ENCODE data around the gene FAM13A. TPM values are rescaled to one million over a fixed set of nuclear protein-coding genes. Genes with fewer than 3 reads are reported as not detected.

FAM13A gene
- total and polyA plus RNA-seq, 4 experiments from 2014 or later, result 9.6 to 19.7 (median 13.0) TPM

DNA sequence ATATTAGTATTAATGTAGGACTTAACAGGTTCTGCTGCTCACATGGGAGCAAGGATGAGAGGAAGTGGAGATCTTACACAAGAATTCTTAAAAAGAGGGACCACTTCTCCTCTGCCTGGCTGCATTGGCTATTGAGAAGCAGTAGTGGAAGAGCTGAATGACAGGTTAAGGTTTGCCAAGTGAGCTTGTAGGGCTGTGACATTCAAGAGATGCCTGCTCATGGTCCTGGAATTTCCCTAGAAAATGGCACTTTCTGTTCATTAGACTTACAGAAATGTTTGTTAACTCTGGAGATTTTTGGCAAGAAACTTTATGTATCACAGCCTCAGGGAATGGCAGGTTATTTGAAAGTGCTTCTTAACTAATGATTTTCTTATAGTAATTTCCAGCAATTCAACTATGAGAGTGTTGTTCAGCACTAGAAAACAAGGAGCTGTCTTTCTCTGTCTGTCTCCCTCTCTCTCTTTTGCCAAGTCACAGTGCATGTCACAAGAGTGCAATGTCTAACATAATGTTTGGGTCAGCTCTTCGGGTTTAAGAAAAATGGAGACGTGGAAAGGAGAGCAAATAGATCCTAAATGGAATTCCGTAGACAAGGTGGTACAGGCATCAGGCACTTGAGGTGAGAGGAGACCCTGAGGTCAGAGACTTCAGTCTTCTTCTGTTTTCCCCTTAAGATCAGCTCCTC, 351.0 kb downstream of the FAM13A start:
- peaks cover 0 to 1% (median 0%) of the 10 kb centered on the region in 8 donors for H3K9me3 Mint-ChIP-seq
- no peak overlapping the region for H3K27ac ChIP-seq (ENCODE audit: low read depth, low read length)
- peaks cover 34% of the 10 kb centered on the region for H3K36me3 ChIP-seq (ENCODE audit: insufficient read depth, low read length)
- no peaks in the 10 kb centered on the region for H3K9me3 ChIP-seq (ENCODE audit: control insufficient read depth in 1 of 2, low read length in 2 of 2)
- H3K27me3 Mint-ChIP-seq, result no peaks in the 10 kb centered on the region
- no peak overlapping the region for H3K4me3 Mint-ChIP-seq
- intact Hi-C loops (cut with micrococcal nuclease), result no loop called here
- H3K4me1 ChIP-seq (ENCODE audit: insufficient read depth, low read length), result no peaks in the 10 kb centered on the region
- POLR2A ChIA-PET (ENCODE audit: partially characterized antibody), result no interaction called here
- peaks cover 77% of the 10 kb centered on the region in 2 donors for H3K36me3 Mint-ChIP-seq
- CTCF ChIA-PET (ENCODE audit: partially characterized antibody), result interaction anchor here (0.9 to 1.3 kb wide), 2 partner anchors 8 to 166 kb away, joined by 3 to 4 read pairs; partner anchors contain the start of gene NAP1L5
- H3K27me3 ChIP-seq (ENCODE audit: insufficient read depth, low read length), result no peaks in the 10 kb centered on the region
- H3K4me1 Mint-ChIP-seq, result peaks cover 0 to 5% (median 0%) of the 10 kb centered on the region in 4 donors
- DNase-seq, result no peak
- peak overlapping the region in 4 of 7 donors; percentile 22 to 61 (median 47) for H3K27ac Mint-ChIP-seq
- no peak overlapping the region for H3K4me3 ChIP-seq (ENCODE audit: low read length in 2 of 2)

- CTCF ChIA-PET (ENCODE audit: partially characterized antibody), result no interaction called here
- no peaks in the 10 kb centered on the region for H3K4me1 ChIP-seq (ENCODE audit: insufficient read depth, low read length)
- peak overlapping the region in 1 of 7 donors; percentile 56 for H3K27ac Mint-ChIP-seq
- POLR2A ChIA-PET (ENCODE audit: partially characterized antibody), result no interaction called here
- H3K4me3 ChIP-seq (ENCODE audit: low read length in 2 of 2), result no peak overlapping the region
- H3K36me3 Mint-ChIP-seq, result peaks cover 76 to 78% of the 10 kb centered on the region in 2 donors
- no peak overlapping the region for H3K4me3 Mint-ChIP-seq
- H3K9me3 Mint-ChIP-seq, result peaks cover 0 to 1% (median 0%) of the 10 kb centered on the region in 8 donors
- H3K27ac ChIP-seq (ENCODE audit: low read depth, low read length), result no peak overlapping the region
- intact Hi-C loops (cut with micrococcal nuclease), result no loop called here
- no peaks in the 10 kb centered on the region for H3K9me3 ChIP-seq (ENCODE audit: control insufficient read depth in 1 of 2, low read length in 2 of 2)
- peaks cover 34% of the 10 kb centered on the region for H3K36me3 ChIP-seq (ENCODE audit: insufficient read depth, low read length)
- peaks cover 0 to 5% (median 0%) of the 10 kb centered on the region in 4 donors for H3K4me1 Mint-ChIP-seq
- no peaks in the 10 kb centered on the region for H3K27me3 ChIP-seq (ENCODE audit: insufficient read depth, low read length)
- DNase-seq, result no peak
- no peaks in the 10 kb centered on the region for H3K27me3 Mint-ChIP-seq
These were observed 351.8 kb downstream of the FAM13A start for GRCh38 chr4:88705223-88705622.

GRCh38 chr4:88702782-88703181, 354.2 kb downstream of the FAM13A start:
- intact Hi-C loops (cut with micrococcal nuclease), result no loop called here
- ChIA-PET POLR2A (ENCODE audit: partially characterized antibody) (no interaction called here), CTCF (ENCODE audit: partially characterized antibody) (interaction anchor here (0.7 kb wide), 1 partner anchor 163 kb away, joined by 3 read pairs; no protein-coding TSS in a partner anchor)
- H3K9me3 Mint-ChIP-seq, result peaks cover 0 to 1% (median 0%) of the 10 kb centered on the region in 8 donors
- H3K4me1 Mint-ChIP-seq, result peaks cover 3 to 7% (median 5%) of the 10 kb centered on the region in 4 donors
- no peak overlapping the region for H3K4me3 Mint-ChIP-seq
- peaks cover 65 to 69% of the 10 kb centered on the region in 2 donors for H3K36me3 Mint-ChIP-seq
- Histone ChIP-seq H3K27me3 (ENCODE audit: insufficient read depth, low read length) (no peaks in the 10 kb centered on the region), H3K4me1 (ENCODE audit: insufficient read depth, low read length) (no peaks in the 10 kb centered on the region), H3K9me3 (ENCODE audit: control insufficient read depth in 1 of 2, low read length in 2 of 2) (no peaks in the 10 kb centered on the region), H3K27ac (ENCODE audit: low read depth, low read length) (no peak overlapping the region), H3K4me3 (ENCODE audit: low read length in 2 of 2) (no peak overlapping the region), H3K36me3 (ENCODE audit: insufficient read depth, low read length) (peaks cover 33% of the 10 kb centered on the region)
- H3K27ac Mint-ChIP-seq, result peak overlapping the region in 2 of 7 donors; percentile 1 to 22
- no peak for DNase-seq
- no peaks in the 10 kb centered on the region for H3K27me3 Mint-ChIP-seq

- Mint-ChIP-seq H3K27me3 (no peaks in the 10 kb centered on the region), H3K4me3 (peak overlapping the region in 1 of 8 donors; percentile 31), H3K36me3 (peaks cover 41 to 50% of the 10 kb centered on the region in 2 donors), H3K9me3 (peaks cover 0 to 1% (median 0%) of the 10 kb centered on the region in 8 donors), H3K4me1 (peaks cover 9 to 24% (median 18%) of the 10 kb centered on the region in 4 donors), H3K27ac (peak overlapping the region in 6 of 7 donors; percentile 92 to 96 (median 94))
- Histone ChIP-seq H3K36me3 (ENCODE audit: insufficient read depth, low read length) (no peaks in the 10 kb centered on the region), H3K4me1 (ENCODE audit: insufficient read depth, low read length) (peaks cover 11% of the 10 kb centered on the region), H3K9me3 (ENCODE audit: control insufficient read depth in 1 of 2, low read length in 2 of 2) (no peaks in the 10 kb centered on the region), H3K27me3 (ENCODE audit: insufficient read depth, low read length) (no peaks in the 10 kb centered on the region), H3K27ac (ENCODE audit: low read depth, low read length) (no peak overlapping the region), H3K4me3 (ENCODE audit: low read length in 2 of 2) (no peak overlapping the region)
- ChIA-PET POLR2A (ENCODE audit: partially characterized antibody) (no interaction called here), CTCF (ENCODE audit: partially characterized antibody) (interaction anchor here (1.2 to 1.6 kb wide), 2 partner anchors 105 to 159 kb away, joined by 3 to 9 read pairs; no protein-coding TSS in a partner anchor)
- intact Hi-C loops (cut with micrococcal nuclease), result loop anchor here (5.0 kb wide), 2 partner anchors 106 to 416 kb away; partner anchors contain the start of genes HERC3 and PPM1K
- DNase-seq, result peak in 1 of 5 donors; percentile 35
These were observed 358.5 kb downstream of the FAM13A start for GRCh38 chr4:88698519-88698918.

DNA sequence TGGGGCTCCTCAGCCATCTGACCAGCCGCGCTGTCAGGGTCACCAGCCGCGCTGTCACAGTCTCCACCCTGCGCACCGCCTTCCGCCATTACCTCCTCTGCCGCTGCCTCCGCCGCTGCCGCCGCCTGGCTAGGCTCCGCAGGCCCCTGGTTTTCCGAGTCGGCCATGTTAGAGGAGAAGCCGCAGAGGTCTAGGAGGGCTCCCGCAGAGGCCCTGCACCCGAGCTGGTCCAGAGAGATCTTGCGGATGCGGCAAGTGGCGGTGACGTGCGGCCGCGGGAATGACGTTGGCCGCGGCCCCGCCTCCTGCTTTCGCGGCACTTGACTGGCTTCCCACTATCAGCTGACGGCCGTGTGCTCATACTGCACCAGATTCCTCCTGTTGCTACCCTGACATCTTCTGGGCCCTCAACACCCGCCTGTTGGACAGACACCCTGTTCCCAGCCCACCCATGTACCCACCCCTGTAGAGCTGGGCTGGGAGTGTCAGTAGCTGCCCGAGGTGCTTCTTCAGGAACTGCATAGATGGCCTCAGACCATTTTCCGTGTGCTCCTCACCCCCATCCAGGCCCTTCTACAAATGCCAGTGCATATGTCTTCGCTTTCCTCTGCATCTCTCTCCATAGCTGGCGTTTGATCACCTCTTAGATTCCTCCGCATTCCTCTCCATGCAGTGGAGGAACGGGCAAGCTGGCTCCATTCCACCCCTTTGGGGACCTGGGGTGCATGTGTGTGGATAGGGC, 359.2 kb downstream of the FAM13A start, which contains the start of gene NAP1L5:
Gene NAP1L5, minus strand, starts transcription at position 242 of the 742 bp plus-strand sequence. Its CDS starts 75 bp downstream, at position 167.
- Histone ChIP-seq H3K36me3 (ENCODE audit: insufficient read depth, low read length) (no peaks in the 10 kb centered on the region), H3K9me3 (ENCODE audit: control insufficient read depth in 1 of 2, low read length in 2 of 2) (no peaks in the 10 kb centered on the region), H3K4me1 (ENCODE audit: insufficient read depth, low read length) (peaks cover 11% of the 10 kb centered on the region), H3K4me3 (ENCODE audit: low read length in 2 of 2) (peak within 1 kb of the TSS; percentile 58 to 61), H3K27ac (ENCODE audit: low read depth, low read length) (peak within 1 kb of the TSS; percentile 62), H3K27me3 (ENCODE audit: insufficient read depth, low read length) (no peaks in the 10 kb centered on the region)
- POLR2A ChIA-PET (ENCODE audit: partially characterized antibody), result interaction anchor here (1.9 kb wide), 1 partner anchor 84 kb away, joined by 5 read pairs; no protein-coding TSS in a partner anchor
- Mint-ChIP-seq H3K36me3 (peaks cover 34 to 47% of the 10 kb centered on the region in 2 donors), H3K27me3 (no peaks in the 10 kb centered on the region), H3K4me1 (peaks cover 9 to 25% (median 18%) of the 10 kb centered on the region in 4 donors), H3K27ac (peak within 1 kb of the TSS; percentile 92 to 96 (median 94)), H3K9me3 (peaks cover 0 to 1% (median 0%) of the 10 kb centered on the region in 8 donors), H3K4me3 (peak within 1 kb of the TSS; percentile 80 to 95 (median 90))
- peak; percentile 79 to 86 (median 85) for DNase-seq
- CTCF ChIA-PET (ENCODE audit: partially characterized antibody), result interaction anchor here (1.0 to 1.6 kb wide), 4 partner anchors 8 to 158 kb away, joined by 3 to 9 read pairs (median 4); no protein-coding TSS in a partner anchor
- intact Hi-C loops (cut with micrococcal nuclease), result loop anchor here (5.0 kb wide), 2 partner anchors 105 to 415 kb away; partner anchors contain the start of genes HERC3 and PPM1K

DNA sequence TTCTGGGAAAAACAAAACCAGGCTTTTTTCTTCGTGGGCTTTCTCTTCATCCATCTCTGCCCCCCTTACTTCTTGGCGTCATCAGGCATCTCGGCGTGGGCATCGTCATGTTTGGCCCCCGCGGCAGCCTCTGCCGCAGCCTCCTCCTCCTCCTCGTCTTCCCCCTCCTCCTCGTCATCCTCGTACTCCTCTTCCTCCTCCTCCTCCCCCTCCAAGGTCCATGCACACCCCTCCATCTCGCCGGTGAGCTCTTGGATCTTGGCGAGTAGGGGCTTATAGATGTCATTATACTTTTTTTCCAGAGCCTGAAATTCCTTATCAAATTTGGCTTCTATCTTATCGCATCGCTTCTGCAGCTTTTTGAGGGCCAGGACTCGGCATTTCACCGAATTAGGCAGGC, 359.8 kb downstream of the FAM13A start:
- Mint-ChIP-seq H3K4me1 (peaks cover 9 to 25% (median 18%) of the 10 kb centered on the region in 4 donors), H3K4me3 (peak overlapping the region; percentile 80 to 95 (median 90)), H3K27me3 (no peaks in the 10 kb centered on the region), H3K9me3 (no peaks in the 10 kb centered on the region), H3K27ac (peak overlapping the region; percentile 92 to 96 (median 94)), H3K36me3 (peaks cover 28 to 42% of the 10 kb centered on the region in 2 donors)
- ChIA-PET CTCF (ENCODE audit: partially characterized antibody) (interaction anchor here (1.0 to 1.6 kb wide), 5 partner anchors 9 to 157 kb away, joined by 3 to 9 read pairs (median 4); no protein-coding TSS in a partner anchor), POLR2A (ENCODE audit: partially characterized antibody) (interaction anchor here (1.9 kb wide), 1 partner anchor 84 kb away, joined by 5 read pairs; no protein-coding TSS in a partner anchor)
- Histone ChIP-seq H3K4me1 (ENCODE audit: insufficient read depth, low read length) (peaks cover 11% of the 10 kb centered on the region), H3K27ac (ENCODE audit: low read depth, low read length) (peak overlapping the region; percentile 62), H3K4me3 (ENCODE audit: low read length in 2 of 2) (peak overlapping the region; percentile 58 to 61), H3K36me3 (ENCODE audit: insufficient read depth, low read length) (no peaks in the 10 kb centered on the region), H3K9me3 (ENCODE audit: control insufficient read depth in 1 of 2, low read length in 2 of 2) (no peaks in the 10 kb centered on the region), H3K27me3 (ENCODE audit: insufficient read depth, low read length) (no peaks in the 10 kb centered on the region)
- DNase-seq, result peak in 2 of 5 donors; percentile 8 to 48
- intact Hi-C loops (cut with micrococcal nuclease), result loop anchor here (5.0 kb wide), 2 partner anchors 105 to 415 kb away; partner anchors contain the start of genes HERC3 and PPM1K

Measured in CD4-positive, alpha-beta memory T cell (primary cell).